Measurements from ENCODE around the gene VEPH1.

The VEPH1 gene

DNA sequence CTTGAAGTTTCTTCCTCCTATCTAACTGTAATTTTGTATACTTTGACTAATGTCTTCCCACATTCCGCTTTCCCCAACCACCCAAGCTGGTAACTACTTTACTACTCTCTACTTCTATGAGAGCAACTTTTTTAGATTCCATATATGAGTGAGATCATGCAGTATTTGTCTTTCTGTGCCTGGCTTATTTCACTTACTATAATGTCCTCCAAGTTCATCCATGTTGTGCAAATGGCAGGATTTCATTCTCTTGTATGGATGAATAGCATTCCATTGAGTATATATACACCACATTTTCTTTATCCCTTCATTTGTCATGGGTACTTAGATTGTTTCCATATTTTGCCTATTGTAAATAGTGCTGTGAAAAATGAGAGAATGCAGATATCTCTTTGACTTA lies 264.8 kb downstream of the VEPH1 start:
- H3K4me1 ChIP-seq (ENCODE audit: insufficient read depth, low read length), result peaks cover 26% of the 10 kb centered on the region
- no peaks in the 10 kb centered on the region for H3K36me3 ChIP-seq (ENCODE audit: insufficient read depth, low read length)
- peak overlapping the region in 1 of 2 donors; percentile 11 for H3K4me3 ChIP-seq (ENCODE audit: low read depth in 1 of 2, low read length in 2 of 2)
- no peaks in the 10 kb centered on the region for H3K27me3 ChIP-seq (ENCODE audit: control insufficient read depth in 1 of 2, insufficient read depth in 2 of 2, low read length in 2 of 2)
- no peaks in the 10 kb centered on the region for H3K9me3 ChIP-seq (ENCODE audit: low read length)
- no peak overlapping the region for H3K27ac ChIP-seq (ENCODE audit: low read depth, low read length)
- H3K9ac ChIP-seq (ENCODE audit: low read length), result no peak overlapping the region

DNA sequence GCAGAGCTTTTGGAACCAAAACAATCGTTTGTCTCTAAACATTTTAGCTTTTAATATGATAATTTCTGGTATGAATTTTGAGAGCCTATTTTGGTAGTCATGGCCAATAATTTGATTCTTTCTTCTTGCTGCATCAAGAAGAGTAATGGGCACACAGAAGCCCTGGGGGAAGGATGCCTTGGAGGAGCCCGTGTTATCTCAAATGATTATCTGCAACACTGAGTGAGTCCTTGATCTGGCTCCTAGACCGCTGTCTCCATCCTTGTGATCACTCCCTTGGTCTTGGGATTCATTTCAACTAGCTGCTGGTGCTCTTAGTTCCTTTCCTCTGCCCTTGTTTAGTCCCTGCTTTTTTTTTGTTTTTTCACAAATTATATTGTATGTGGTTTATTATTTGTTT lies 265.3 kb downstream of the VEPH1 start:
- H3K27me3 ChIP-seq (ENCODE audit: control insufficient read depth in 1 of 2, insufficient read depth in 2 of 2, low read length in 2 of 2), result no peaks in the 10 kb centered on the region
- peak overlapping the region in 1 of 2 donors; percentile 11 for H3K4me3 ChIP-seq (ENCODE audit: low read depth in 1 of 2, low read length in 2 of 2)
- H3K9ac ChIP-seq (ENCODE audit: low read length), result no peak overlapping the region
- no peaks in the 10 kb centered on the region for H3K36me3 ChIP-seq (ENCODE audit: insufficient read depth, low read length)
- H3K9me3 ChIP-seq (ENCODE audit: low read length), result no peaks in the 10 kb centered on the region
- H3K4me1 ChIP-seq (ENCODE audit: insufficient read depth, low read length), result peaks cover 26% of the 10 kb centered on the region
- H3K27ac ChIP-seq (ENCODE audit: low read depth, low read length), result peak overlapping the region; percentile 2

GRCh38 chr3:157235291-157235690 lies 267.9 kb downstream of the VEPH1 start:
- Histone ChIP-seq H3K4me3 (ENCODE audit: low read depth in 1 of 2, low read length in 2 of 2) (no peak overlapping the region), H3K9me3 (ENCODE audit: low read length) (no peaks in the 10 kb centered on the region), H3K9ac (ENCODE audit: low read length) (no peak overlapping the region), H3K27ac (ENCODE audit: low read depth, low read length) (no peak overlapping the region), H3K4me1 (ENCODE audit: insufficient read depth, low read length) (peaks cover 26% of the 10 kb centered on the region), H3K27me3 (ENCODE audit: control insufficient read depth in 1 of 2, insufficient read depth in 2 of 2, low read length in 2 of 2) (no peaks in the 10 kb centered on the region), H3K36me3 (ENCODE audit: insufficient read depth, low read length) (no peaks in the 10 kb centered on the region)

GRCh38 chr3:157233923-157234322 lies 269.3 kb downstream of the VEPH1 start:
- Histone ChIP-seq H3K27me3 (ENCODE audit: control insufficient read depth in 1 of 2, insufficient read depth in 2 of 2, low read length in 2 of 2) (no peaks in the 10 kb centered on the region), H3K9ac (ENCODE audit: low read length) (no peak overlapping the region), H3K4me1 (ENCODE audit: insufficient read depth, low read length) (peaks cover 22% of the 10 kb centered on the region), H3K36me3 (ENCODE audit: insufficient read depth, low read length) (no peaks in the 10 kb centered on the region), H3K27ac (ENCODE audit: low read depth, low read length) (no peak overlapping the region), H3K9me3 (ENCODE audit: low read length) (no peaks in the 10 kb centered on the region), H3K4me3 (ENCODE audit: low read depth in 1 of 2, low read length in 2 of 2) (no peak overlapping the region)

DNA sequence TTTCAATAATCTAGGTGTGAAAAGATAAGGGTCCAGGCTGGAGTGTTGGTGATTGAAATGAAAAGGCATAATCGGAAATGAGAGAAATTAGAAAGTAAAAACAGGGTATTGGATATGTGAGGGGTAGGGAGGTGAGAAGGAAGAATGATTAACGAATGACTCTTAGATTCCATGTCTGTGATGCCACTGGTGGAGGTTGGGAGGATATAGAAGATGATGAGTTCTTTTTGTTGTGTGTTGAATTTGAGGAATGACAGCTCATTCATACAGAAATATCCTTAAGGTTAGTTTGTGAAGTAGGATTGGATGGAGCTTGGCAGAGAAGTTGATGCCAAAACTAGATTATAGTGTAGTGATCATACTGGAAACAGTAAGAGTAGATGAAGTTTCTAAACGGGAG lies 271.1 kb downstream of the VEPH1 start:
- Histone ChIP-seq H3K27ac (ENCODE audit: low read depth, low read length) (no peak overlapping the region), H3K27me3 (ENCODE audit: control insufficient read depth in 1 of 2, insufficient read depth in 2 of 2, low read length in 2 of 2) (no peaks in the 10 kb centered on the region), H3K36me3 (ENCODE audit: insufficient read depth, low read length) (no peaks in the 10 kb centered on the region), H3K4me3 (ENCODE audit: low read depth in 1 of 2, low read length in 2 of 2) (no peak overlapping the region), H3K9ac (ENCODE audit: low read length) (no peak overlapping the region), H3K4me1 (ENCODE audit: insufficient read depth, low read length) (peaks cover 4% of the 10 kb centered on the region), H3K9me3 (ENCODE audit: low read length) (no peaks in the 10 kb centered on the region)

GRCh38 chr3:157231071-157231470 lies 272.1 kb downstream of the VEPH1 start:
- Histone ChIP-seq H3K9me3 (ENCODE audit: low read length) (no peaks in the 10 kb centered on the region), H3K36me3 (ENCODE audit: insufficient read depth, low read length) (no peaks in the 10 kb centered on the region), H3K27me3 (ENCODE audit: control insufficient read depth in 1 of 2, insufficient read depth in 2 of 2, low read length in 2 of 2) (no peaks in the 10 kb centered on the region), H3K27ac (ENCODE audit: low read depth, low read length) (no peak overlapping the region), H3K4me3 (ENCODE audit: low read depth in 1 of 2, low read length in 2 of 2) (no peak overlapping the region), H3K9ac (ENCODE audit: low read length) (no peak overlapping the region), H3K4me1 (ENCODE audit: insufficient read depth, low read length) (no peaks in the 10 kb centered on the region)

- Histone ChIP-seq H3K9ac (ENCODE audit: low read length) (no peak overlapping the region), H3K36me3 (ENCODE audit: insufficient read depth, low read length) (no peaks in the 10 kb centered on the region), H3K9me3 (ENCODE audit: low read length) (no peaks in the 10 kb centered on the region), H3K27ac (ENCODE audit: low read depth, low read length) (no peak overlapping the region), H3K27me3 (ENCODE audit: control insufficient read depth in 1 of 2, insufficient read depth in 2 of 2, low read length in 2 of 2) (no peaks in the 10 kb centered on the region), H3K4me1 (ENCODE audit: insufficient read depth, low read length) (no peaks in the 10 kb centered on the region), H3K4me3 (ENCODE audit: low read depth in 1 of 2, low read length in 2 of 2) (no peak overlapping the region)
Observed at GRCh38 chr3:157226173-157226847, 276.9 kb downstream of the VEPH1 start.

- no peaks in the 10 kb centered on the region for H3K9me3 ChIP-seq (ENCODE audit: low read length)
- H3K9ac ChIP-seq (ENCODE audit: low read length), result no peak overlapping the region
- H3K27ac ChIP-seq (ENCODE audit: low read depth, low read length), result no peak overlapping the region
- no peaks in the 10 kb centered on the region for H3K27me3 ChIP-seq (ENCODE audit: control insufficient read depth in 1 of 2, insufficient read depth in 2 of 2, low read length in 2 of 2)
- no peaks in the 10 kb centered on the region for H3K4me1 ChIP-seq (ENCODE audit: insufficient read depth, low read length)
- H3K36me3 ChIP-seq (ENCODE audit: insufficient read depth, low read length), result no peaks in the 10 kb centered on the region
- no peak overlapping the region for H3K4me3 ChIP-seq (ENCODE audit: low read depth in 1 of 2, low read length in 2 of 2)
Observed at GRCh38 chr3:157225001-157225400, 278.2 kb downstream of the VEPH1 start.

DNA sequence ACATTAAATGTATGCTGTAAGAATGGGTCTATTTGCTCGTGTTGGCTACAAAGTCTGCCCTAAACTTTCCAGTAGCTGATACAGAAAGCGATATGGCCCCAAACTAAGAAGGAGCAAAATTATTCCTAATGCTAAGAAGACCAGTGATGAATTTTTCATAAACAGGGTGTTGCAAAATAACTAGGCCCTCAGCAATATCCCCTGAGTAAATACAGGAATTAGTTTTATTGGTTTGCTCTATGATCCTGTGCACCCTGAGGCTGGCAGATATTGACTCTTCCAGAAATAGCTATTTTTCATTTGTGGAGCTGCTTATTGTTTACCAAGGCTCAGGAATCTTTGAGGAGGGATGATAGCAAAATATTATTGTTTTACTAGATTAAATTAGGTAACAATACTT lies 282.3 kb downstream of the VEPH1 start:
- Histone ChIP-seq H3K4me3 (ENCODE audit: low read depth in 1 of 2, low read length in 2 of 2) (no peak overlapping the region), H3K9ac (ENCODE audit: low read length) (no peak overlapping the region), H3K9me3 (ENCODE audit: low read length) (no peaks in the 10 kb centered on the region), H3K4me1 (ENCODE audit: insufficient read depth, low read length) (no peaks in the 10 kb centered on the region), H3K27ac (ENCODE audit: low read depth, low read length) (no peak overlapping the region), H3K27me3 (ENCODE audit: control insufficient read depth in 1 of 2, insufficient read depth in 2 of 2, low read length in 2 of 2) (no peaks in the 10 kb centered on the region), H3K36me3 (ENCODE audit: insufficient read depth, low read length) (no peaks in the 10 kb centered on the region)

DNA sequence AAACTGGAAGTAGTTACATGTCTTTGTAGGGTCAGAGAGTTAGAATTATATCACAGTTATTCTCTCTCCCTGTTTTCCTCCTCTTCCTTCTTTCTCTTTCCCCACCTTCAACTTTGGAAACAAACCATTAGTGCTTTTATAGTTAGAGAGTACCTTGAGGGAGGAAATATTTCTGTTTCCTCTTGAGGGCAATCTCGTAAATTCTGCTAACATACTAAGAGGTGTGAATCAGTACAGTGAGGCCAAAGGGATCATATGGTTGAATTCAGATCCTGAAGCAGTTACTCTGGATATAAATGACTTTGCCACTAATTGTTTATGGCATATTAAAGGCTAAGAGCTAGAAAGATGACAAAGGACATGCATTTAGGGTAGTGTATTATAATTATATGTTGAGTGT lies 283.0 kb downstream of the VEPH1 start:
- Histone ChIP-seq H3K9me3 (ENCODE audit: low read length) (no peaks in the 10 kb centered on the region), H3K27me3 (ENCODE audit: control insufficient read depth in 1 of 2, insufficient read depth in 2 of 2, low read length in 2 of 2) (no peaks in the 10 kb centered on the region), H3K27ac (ENCODE audit: low read depth, low read length) (no peak overlapping the region), H3K4me3 (ENCODE audit: low read depth in 1 of 2, low read length in 2 of 2) (no peak overlapping the region), H3K4me1 (ENCODE audit: insufficient read depth, low read length) (no peaks in the 10 kb centered on the region), H3K9ac (ENCODE audit: low read length) (no peak overlapping the region), H3K36me3 (ENCODE audit: insufficient read depth, low read length) (no peaks in the 10 kb centered on the region)

GRCh38 chr3:157219215-157219614 lies 284.0 kb downstream of the VEPH1 start:
- no peak overlapping the region for H3K27ac ChIP-seq (ENCODE audit: low read depth, low read length)
- H3K36me3 ChIP-seq (ENCODE audit: insufficient read depth, low read length), result no peaks in the 10 kb centered on the region
- H3K27me3 ChIP-seq (ENCODE audit: control insufficient read depth in 1 of 2, insufficient read depth in 2 of 2, low read length in 2 of 2), result no peaks in the 10 kb centered on the region
- H3K9me3 ChIP-seq (ENCODE audit: low read length), result no peaks in the 10 kb centered on the region
- no peaks in the 10 kb centered on the region for H3K4me1 ChIP-seq (ENCODE audit: insufficient read depth, low read length)
- H3K4me3 ChIP-seq (ENCODE audit: low read depth in 1 of 2, low read length in 2 of 2), result no peak overlapping the region
- H3K9ac ChIP-seq (ENCODE audit: low read length), result no peak overlapping the region
